HL-60/S4 (cell line): ENCODE data around the gene PRPS1.
"Not testable (repeated sequence)": the region's sequence is repeated elsewhere in the genome, so short reads cannot be mapped to it uniquely, and the experiment has no call there.

Source experiments
- in situ Hi-C: fragments of 300-500 bp; cut with MboI; formaldehyde crosslinking; loops from 2 replicates; pipeline ENCODE4 v1.14.3; 2022; ENCODE audit warnings: low sequenced_read_pairs

PRPS1 gene

DNA sequence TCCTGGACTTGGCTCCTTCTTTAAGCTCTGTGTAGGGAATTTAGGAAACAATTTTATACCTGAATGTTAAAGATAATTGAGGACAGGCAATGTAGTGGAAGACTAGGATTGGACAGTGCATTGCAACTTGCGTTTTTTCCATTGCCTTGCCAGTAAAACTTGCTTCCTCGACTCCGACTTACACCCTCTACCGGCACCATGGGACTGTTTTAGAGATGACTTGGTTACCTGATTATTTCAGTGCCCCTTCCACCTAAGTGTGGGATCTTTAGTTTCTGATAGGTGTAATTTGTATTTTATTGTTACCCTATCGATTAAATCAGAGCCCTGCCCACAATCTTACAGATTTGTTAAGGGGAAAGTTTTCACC lies 1.2 kb downstream of the PRPS1 start:
- in situ Hi-C loops = no loop called here

DNA sequence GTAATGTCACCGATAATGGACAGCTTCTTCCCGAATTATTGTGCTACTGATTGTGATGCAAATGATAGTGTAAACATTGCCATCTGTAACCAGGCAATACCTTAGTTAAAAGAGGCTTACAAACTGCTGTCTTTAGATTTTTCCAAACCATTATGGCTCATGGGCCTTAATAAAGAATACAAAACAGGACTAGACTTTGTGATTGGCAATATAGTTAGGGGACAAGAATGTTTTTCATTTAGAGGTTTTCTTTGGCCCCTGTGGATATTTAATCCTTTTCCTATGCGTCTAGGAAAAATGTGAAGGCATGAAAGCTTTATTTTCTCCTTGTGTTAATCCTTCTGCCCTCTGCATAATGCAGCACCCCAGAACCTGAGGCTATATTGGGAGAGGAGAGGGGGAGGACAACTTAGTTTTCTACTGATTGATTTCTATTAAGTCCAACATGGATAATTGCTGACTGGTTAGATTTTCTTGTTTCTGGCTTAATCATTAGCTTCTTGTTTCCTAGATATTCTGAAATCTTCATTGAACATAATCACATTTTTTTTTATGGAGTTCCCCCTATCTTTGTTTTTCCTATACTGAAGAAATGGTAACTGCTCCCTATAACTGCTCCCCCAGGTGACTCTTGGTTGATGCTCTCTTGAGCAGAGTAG lies 1.9 kb downstream of the PRPS1 start:
- in situ Hi-C loops = no loop called here

DNA sequence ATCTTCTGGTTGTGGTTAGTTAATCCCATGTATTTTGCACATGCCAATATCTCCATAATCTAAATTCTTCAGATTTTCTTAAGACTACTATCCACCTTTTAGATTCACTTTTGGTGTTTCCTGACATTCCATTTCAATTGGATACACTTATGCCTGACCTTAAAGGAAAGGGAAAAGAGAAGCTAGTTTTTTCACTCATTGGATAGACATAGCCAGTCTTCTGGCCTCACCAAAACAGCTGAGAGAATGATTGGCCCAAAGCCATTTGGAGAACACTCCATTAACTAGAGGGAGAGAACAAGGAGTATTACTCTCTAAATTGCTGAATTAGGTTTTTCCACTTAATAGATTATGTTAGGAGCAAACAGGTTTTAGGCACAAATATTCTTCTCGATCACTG lies 4.0 kb downstream of the PRPS1 start:
- in situ Hi-C loops = no loop called here

DNA sequence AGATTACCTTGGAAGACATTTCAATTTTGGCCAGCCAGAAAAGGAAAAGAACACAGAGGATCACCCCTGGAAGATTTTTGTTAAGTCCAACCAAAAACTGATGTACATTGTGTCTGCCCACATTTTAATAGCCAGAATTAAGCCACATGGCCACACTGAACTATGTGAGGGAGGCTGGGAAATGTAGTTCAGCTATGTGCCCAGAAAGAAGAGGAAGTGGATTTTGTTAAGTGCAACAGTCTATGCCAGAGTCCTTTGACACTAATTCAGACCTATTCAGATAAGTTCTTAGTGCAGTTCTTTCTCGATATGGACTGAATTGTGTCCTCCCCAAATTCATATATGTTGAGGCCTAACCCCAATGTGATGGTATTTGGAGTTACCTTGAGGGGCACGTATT lies 18.4 kb downstream of the PRPS1 start:
- in situ Hi-C loops = loop anchor here (10.0 kb wide), 1 partner anchor 138 kb away; no protein-coding TSS in a partner anchor

DNA sequence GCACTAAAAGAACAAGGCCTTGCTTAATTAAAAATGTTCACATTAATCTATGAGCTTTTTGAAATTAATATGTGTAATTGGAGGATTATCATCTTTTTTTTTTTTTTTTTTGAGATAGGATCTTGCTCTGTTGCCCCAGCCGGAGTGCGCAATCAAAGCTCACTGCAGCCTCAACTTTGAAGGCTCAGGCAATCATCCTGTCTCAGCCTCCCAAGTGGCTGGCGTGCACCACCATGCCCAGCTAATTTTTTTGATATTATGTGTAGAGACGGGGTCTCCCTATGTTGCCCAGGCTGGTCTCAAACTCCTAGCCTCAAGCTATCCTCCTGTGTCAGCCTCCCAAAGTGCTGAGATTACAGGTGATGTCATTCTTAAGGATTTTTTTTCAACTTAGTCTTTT lies 20.0 kb downstream of the PRPS1 start:
- in situ Hi-C loops = loop anchor here (10.0 kb wide), 1 partner anchor 136 kb away; no protein-coding TSS in a partner anchor

DNA sequence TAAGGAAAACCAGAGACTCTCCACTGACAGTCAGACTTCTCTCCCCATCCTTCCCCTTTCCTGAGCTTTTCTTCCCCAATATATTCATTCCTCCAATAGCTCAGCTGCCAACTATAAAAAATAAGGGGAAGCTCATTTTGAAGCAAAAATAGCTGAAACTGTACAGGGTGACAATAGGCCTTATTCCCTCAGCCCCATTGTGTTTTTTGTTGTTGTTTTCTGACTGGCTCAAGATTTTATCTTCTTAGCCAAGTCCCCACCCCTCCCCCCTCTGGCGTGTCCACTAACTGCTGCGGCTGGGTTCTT lies 26.2 kb downstream of the PRPS1 start:
- in situ Hi-C loops = no loop called here

DNA sequence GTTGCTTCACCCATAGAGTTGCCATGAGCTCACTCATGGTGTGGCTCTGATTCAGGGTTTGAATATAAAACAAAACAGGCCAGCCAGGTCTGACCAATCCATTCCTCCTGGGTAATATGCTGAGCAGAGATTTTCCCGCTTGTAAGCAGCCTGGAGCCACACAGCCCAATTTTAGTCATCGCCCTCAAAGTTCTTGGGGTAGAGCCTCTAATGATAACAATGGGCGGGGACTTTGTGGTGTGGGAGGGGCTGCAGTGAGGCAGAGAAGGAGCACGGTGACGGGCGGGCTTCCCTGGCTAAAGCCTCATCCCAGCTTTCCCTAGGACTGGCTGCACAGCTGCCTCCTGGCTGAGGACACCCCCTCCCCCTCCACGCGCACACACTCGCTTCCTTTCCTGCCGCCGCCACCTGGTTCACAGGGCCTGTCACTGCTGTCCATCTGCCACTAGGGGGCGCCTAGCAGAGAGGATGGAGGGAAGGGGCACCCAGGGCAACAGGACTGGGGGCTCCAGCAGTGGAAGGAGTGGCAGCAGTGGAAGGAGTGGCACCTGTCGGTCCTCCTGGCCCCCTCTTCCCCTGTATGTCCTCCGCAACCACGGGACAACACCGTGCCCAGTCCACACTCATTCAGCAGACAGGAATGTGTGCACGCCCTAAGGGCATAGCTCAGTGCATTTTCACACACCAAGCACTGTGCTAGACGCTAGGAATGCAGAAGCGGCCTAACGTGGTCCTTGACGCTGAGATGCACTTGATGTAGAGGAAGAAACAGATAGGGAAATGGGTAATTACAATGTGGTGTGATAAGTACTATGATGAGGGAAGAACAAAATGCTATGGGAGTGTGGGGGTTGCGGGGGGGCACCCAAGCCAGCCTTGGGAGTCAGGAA lies 26.8 kb downstream of the PRPS1 start:
- in situ Hi-C loops = no loop called here

DNA sequence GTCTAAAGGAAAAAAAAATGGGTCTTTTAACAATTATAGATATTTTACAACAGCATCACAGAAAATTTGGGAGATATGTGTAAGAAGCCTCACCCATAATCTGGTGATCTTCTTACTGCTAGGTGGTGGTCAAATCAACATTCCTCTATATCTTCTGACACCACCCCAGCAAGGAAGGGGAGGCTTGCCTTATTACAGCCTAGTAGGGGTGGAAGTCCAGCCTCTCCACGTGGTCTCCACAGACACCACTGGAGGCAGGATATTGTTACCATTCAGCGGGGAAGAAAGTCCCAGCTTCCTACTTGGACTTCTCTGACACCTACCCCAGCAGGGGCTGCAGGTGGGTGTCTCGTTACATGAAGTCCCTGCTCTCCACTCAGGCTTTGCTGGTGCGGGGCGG lies 28.7 kb downstream of the PRPS1 start:
- in situ Hi-C loops = no loop called here

DNA sequence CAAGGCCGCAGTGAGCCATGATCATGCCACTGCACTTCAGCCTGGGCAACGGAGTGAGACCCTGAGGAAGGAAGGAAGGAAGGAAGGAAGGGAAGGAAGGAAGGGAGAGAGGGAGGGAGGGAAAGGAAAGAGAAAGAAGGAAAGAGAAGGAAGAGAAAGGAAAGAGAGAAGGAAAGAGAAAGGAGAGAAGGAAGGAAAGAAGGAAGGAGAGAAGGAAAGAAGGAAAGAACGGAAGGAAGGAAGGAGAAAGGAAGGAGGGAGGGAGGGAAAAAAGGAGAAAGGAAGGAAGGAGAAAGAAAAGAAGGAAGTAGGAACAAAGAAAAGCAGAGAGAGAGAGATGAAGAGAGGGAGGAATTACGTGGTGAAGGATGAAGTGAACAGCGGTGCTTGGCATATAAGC lies 30.4 kb downstream of the PRPS1 start:
- in situ Hi-C loops = no loop called here

DNA sequence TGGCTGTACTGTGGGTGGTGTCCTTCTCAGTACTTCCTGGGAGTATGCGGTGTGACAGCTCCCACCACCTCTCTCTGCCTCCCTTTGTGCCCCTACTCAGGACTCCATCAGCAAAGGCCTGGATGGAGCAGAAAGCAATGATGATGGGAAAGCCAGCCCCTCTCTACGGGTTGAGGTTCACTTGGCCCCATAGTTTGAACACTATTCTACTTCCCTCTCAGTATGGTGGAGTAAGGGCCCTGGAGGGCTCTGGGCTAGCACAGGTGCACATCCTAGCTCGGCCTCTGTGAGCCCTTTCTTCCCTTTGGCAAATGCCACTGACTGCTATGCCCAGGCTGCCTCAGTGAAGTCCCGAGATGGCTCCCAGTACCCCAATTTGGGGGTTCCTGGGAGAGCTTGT lies 31.0 kb downstream of the PRPS1 start:
- in situ Hi-C loops = no loop called here

DNA sequence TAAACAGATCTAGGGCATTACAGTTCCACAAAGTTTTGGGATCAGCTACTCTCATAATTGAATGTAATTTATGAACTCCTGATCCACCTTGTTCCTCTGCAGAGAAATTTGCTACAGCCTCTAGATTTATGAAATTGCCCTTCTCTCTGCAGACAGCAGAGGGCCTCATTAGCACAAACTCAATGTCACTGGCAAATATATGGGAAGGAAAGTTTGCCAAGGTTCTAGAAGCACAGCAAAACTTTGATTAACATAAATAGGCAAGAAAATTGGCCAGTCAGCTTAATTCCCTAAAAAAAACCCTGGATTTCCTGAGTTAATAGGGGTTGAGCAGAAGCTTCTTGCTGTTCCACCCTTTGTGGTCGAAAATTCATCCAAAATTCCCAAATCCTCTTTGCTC lies 31.5 kb downstream of the PRPS1 start:
- in situ Hi-C loops = loop anchor here (5.0 kb wide), 1 partner anchor 118 kb away; the partner anchor contains the start of genes NCBP2L and TSC22D3

DNA sequence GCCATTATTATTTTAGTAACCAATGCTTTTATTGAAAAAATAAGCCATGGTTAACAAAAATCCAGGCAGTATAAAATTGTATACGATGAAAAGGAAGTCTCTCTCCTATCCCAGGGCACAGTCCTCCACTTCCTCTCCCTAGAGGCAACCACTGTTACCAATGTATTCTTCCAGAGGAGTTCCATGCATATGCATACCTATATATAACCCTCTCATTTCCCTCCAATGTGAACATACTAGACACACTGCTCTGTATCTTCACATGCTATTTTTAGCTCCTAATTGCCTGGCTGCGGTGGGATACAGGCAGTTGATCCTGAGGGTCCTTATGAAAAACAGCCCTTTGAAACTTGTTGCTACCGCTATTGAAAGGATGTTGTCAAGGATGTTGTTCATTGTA lies 33.8 kb downstream of the PRPS1 start:
- in situ Hi-C loops = loop anchor here (5.0 kb wide), 1 partner anchor 115 kb away; the partner anchor contains the start of genes NCBP2L and TSC22D3

DNA sequence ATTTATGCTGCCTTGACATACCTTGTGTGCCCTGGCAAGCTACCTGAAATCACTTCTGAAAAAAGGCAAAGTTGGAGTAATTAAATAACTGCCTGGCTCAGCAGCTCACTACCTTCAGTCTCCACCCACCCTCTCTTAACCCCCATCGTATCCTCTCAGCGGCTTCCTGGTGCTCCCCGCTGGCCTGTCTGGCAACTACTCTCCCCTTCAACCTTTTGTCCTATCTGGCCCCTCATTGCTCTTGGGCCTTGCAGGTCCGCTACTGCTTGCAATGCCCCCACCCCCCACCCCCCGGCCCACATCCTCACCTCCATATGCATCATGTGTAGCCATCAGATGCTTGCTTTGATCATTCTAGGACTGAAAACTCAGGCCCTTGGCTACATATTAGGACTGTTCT lies 34.5 kb downstream of the PRPS1 start:
- in situ Hi-C loops = loop anchor here (5.0 kb wide), 1 partner anchor 114 kb away; the partner anchor contains the start of genes NCBP2L and TSC22D3

DNA sequence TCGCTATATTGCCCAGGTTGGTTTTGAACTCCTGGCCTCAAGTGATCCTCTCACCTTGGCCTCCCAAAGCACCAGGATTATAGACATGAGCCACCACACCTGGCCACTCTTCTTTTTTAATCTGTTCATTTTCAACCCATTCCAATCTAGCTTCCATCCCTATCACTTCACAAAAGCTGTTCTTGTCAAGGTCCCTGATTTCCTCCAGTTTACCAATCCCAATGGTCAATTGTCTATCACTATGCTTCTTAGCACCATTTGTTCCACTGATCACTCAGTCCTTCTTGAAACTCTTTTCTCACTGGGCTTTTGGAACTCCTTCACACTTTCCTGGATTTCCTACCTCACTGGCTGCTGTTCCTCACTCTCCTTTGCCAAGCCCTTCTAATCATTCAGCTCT lies 38.6 kb downstream of the PRPS1 start:
- in situ Hi-C loops = no loop called here

DNA sequence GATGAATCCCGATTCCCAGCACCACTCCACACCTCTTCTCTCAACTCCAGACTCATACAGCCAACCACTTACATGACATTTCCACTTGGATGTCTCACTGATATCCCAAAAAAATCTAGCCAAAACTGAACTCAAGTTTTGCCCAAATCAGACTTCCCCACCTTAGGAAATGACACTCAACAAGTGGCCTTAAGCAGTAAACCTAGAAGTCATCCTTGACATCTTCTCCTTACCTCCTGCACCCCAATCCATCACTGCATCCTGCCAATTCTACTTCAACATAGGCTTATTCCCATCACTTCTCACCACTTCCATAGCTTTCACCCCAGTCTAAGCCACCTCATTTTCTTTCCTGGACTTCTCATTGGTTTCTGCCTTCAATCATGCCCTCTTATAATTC lies 39.1 kb downstream of the PRPS1 start:
- in situ Hi-C loops = no loop called here

DNA sequence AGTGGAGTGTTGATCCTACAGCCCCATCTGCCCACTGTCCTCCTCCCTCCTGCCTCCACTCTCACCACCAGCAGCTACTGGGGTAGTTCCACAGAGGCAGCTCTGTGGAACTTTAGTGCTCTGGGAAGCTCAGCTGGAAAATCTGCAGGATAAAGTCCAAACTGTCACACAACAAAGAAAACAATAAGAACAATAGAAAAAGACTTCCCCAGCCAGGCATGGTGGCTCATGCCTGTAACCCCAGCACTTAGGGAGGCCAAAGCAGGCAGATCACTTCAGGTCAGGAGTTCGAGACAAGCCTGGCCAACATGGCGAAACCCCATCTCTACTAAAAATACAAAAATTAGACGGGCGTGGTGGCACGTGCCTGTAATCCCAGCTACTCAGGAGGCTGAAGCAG lies 40.4 kb downstream of the PRPS1 start:
- in situ Hi-C loops = not testable (repeated sequence)

DNA sequence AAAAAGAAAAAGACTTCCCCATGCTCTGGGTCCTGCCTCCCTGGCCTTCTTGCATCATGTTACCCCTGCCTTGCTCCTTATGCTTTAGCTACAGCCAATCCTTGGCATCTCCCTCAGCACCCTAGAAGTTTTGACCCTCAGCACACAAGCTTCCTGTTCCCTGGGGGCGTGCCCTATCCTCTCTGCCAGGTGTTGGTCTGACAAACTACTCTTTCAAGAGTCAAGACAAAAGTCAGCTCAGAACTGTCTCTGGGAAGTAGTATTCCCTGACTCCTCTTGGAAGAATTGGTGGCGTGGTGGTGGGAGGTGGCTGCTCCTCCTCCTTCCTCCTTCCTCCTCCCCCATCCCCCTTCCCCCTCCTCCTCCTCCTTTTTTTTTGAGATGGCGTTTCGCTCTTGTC lies 41.0 kb downstream of the PRPS1 start:
- in situ Hi-C loops = no loop called here

DNA sequence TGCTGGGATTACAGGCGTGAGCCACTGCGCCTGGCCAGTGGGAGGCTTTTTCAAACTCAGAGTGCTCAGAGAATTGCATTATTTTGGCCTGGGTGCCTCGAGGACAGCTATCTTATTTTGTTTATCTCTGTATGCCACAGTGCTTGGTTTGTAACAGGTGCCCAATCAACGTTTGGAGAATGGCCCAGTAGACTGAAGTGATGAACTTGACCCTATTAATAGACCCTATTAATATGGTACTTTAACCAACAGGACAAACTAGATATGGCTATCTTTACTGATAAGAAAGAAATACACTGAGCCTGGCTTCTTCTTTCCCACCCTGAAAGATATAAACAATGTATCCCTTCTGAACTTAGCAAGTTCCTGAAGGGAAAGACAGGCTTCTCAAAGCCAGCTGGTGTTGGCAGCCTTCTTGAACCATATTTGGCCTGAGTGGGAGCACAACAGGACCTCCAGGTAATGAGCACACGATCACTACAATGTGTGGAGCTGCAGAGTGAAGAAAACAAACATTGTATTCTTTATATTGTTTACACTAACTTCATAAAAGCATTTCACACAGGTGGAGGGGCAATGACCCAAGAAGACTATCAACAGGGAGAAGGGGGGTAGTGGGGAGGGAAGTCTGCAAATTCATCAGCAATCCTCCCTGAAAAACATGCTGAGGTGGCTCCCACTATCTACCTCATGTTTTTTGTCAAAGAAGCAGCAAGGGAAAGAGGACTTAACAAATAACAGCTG lies 41.7 kb downstream of the PRPS1 start:
- in situ Hi-C loops = no loop called here

DNA sequence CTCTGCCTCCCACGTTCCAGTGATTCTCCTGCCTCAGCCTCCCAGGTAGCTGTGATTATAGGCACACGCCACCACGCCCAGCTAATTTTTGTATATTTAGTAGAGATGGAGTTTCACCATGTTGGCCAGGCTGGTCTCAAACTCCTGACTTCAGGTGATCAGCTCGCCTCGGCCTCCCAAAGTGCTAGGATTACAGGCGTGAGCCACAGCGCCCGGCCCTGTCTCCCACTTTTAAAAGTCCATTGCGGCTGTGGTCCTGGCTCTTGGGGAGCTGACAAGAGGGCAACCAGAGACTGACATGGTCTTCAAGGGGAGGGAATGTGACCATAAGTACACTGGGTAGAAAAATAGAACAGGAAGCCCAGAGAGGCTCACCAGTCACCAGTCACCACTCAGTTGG lies 42.9 kb downstream of the PRPS1 start:
- in situ Hi-C loops = not testable (repeated sequence)

DNA sequence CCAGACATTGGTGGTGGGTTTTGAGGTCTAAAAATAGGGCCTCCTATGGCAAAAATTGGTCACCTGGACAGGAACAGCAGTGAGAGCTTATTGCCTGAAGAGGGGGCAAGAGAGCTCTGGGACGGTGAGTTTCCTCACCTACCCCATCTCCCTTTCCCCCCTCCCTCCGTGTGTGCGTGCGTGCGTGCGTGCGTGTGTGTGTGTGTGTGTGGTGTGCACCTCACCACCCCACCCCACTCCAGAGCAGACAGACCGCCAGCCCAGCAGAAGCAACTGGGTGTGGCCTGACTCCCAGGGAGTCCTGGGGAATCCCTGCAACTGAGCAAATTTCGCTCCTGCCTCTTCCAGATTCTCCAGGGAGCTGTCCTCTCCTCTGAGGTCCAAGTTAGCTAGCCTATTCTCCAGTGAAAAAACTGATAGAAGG lies 44.7 kb downstream of the PRPS1 start:
- in situ Hi-C loops = no loop called here

DNA sequence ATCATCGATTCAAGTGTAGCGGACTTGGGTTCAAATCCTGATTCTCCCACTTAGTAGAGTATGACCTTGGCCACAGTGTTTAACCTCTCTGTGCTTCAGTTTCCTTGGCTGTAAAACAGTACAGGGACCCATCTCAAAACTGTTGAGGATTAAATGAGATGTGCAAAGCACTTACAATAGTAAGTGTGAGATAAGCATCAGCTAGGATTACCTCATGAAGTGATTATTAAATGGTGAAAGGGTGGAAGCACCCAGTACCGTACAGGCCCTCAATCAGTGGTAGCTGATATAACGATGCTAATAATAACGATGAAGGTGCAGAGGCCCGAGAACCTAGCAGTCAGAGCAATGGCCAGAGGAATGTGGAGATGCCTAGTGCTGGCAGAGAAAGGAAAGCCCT lies 45.1 kb downstream of the PRPS1 start:
- in situ Hi-C loops = no loop called here
